ENCODE measurements around the gene ADGRG2.

Gene ADGRG2

DNA sequence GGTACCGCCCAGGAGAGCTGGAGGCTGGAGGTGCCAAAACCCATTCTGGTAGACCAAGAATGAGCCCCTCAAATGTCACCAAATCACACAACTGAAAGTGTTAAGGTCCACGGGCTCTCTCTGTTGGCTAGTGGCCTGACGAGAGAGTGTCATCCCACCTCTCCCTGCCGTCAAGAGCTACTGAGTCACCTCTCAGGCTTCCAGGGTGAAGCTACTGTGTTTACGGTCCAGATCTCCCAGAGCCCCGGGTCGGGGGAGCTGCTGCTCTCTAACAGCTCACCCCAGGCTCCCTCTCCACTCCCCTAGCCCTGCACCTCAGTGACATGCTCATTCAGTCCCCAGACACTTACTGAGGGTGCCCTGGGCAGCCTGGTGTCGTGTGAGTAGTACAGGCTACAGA, 59.2 kb downstream of the ADGRG2 start:
- no peak for TF ChIP-seq ZFX (IDR thresholded peaks at IDR 0.05)
- TF ChIP-seq, protein P1, sequence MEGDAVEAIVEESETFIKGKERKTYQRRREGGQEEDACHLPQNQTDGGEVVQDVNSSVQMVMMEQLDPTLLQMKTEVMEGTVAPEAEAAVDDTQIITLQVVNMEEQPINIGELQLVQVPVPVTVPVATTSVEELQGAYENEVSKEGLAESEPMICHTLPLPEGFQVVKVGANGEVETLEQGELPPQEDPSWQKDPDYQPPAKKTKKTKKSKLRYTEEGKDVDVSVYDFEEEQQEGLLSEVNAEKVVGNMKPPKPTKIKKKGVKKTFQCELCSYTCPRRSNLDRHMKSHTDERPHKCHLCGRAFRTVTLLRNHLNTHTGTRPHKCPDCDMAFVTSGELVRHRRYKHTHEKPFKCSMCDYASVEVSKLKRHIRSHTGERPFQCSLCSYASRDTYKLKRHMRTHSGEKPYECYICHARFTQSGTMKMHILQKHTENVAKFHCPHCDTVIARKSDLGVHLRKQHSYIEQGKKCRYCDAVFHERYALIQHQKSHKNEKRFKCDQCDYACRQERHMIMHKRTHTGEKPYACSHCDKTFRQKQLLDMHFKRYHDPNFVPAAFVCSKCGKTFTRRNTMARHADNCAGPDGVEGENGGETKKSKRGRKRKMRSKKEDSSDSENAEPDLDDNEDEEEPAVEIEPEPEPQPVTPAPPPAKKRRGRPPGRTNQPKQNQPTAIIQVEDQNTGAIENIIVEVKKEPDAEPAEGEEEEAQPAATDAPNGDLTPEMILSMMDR (conservative IDR thresholded peaks at IDR 0.05): no peak
- no peak overlapping the region for H3K27ac ChIP-seq

DNA sequence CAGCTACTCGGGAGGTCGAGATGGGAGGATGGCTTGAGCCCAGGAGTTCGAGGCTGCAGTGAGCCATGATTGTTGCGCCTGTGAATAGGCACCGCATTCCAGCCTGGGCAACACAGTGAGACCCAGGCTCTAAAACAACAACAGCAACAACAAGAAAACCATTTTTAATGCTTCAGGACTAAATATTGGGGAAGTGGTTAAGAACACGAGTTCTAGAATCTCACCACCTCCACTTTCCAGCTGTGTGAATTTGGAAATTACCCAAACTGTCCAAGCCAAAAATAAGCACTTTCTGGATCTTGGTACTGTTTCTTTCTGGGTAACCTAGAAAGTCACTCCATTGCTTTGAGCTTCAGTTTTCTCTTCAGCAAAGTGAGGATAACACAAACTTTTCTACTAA, 63.2 kb downstream of the ADGRG2 start:
- H3K27ac ChIP-seq: no peak overlapping the region
- TF ChIP-seq, protein P1 (conservative IDR thresholded peaks at IDR 0.05): no peak
- TF ChIP-seq ZFX (IDR thresholded peaks at IDR 0.05): no peak

DNA sequence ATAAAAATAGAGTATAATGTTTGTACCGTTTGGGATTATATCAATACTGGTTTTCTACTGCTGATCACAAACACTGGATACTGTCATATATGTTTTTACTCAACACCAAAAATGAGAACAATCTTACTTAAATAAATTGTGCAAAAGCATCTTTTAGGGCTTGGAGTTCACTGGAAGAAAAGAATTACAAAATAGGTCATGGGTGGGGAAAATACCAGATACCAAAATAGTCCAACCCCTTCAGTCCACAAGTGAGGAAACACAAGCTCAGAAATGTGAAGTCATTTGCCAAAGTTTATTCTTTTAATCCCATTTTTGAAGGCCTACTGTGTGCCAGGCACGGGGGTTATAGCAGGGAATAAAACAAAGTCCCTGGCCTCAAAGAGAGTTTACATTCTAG, 64.4 kb downstream of the ADGRG2 start:
- H3K27ac ChIP-seq: no peak overlapping the region
- TF ChIP-seq ZFX (IDR thresholded peaks at IDR 0.05): no peak

DNA sequence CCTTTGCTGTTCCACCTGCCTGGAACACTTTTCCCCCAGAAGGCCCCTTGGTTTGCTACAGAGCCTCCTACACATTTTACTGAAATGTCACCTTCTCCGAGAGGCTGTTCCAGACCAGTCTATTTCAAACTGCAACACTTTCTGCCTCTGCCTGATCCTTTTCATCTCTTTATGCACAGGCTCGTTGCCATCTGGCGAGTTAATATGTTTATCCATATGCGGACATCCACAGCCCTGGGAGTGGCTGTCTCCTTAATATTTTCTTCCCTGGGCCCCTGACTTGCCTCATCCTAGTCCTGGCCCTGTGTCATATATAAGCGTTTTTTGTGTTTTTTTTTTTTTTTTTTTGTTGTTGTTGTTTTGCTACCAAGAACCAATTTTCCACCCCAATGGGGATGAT, 73.2 kb downstream of the ADGRG2 start:
- H3K27ac ChIP-seq: no peak overlapping the region
- TF ChIP-seq, protein P1 (conservative IDR thresholded peaks at IDR 0.05): no peak
- no peak for TF ChIP-seq ZFX (IDR thresholded peaks at IDR 0.05)

DNA sequence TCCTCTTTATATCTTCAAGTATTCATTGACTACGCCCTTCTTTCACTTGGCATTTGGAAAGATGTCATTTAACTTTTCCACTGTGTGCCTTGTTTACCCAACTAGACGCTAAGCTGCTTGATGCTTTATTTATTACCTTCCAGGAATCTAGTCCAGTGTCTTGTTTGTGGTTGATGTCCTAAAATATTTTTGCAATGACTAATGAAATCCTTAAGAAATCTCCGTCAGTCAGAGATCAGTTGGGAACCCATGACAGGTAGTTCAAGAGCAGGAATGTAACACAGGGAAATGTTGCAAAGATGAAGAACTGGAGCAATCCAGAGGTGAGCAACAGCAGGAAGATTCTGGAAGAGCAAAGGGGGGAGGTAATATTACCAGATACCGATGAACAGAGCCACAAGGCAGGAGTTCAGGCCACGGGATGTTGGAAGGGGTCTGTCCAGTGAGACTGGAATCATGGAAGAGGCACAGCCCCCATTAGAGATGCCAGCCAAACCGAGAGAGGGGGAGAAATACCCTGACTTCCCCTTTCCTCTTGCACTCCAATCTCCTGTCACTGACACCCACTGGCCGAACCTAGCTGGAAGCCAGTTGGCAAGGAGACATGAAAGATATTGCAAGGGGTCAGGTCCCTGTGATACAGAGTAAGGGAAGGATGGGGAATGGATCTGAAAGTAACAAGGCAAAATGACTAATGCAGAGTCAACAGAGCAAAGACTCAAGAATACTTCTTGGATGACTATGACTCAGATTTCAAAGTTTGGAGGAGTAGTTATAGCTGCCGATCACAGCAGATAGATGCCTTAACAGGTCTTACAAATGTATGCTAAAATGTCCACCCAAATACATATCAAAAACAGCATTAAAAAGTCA, 75.7 kb downstream of the ADGRG2 start:
- no peak for TF ChIP-seq ZFX (IDR thresholded peaks at IDR 0.05)
- TF ChIP-seq, protein P1 (conservative IDR thresholded peaks at IDR 0.05): no peak
- no peak overlapping the region for H3K27ac ChIP-seq

DNA sequence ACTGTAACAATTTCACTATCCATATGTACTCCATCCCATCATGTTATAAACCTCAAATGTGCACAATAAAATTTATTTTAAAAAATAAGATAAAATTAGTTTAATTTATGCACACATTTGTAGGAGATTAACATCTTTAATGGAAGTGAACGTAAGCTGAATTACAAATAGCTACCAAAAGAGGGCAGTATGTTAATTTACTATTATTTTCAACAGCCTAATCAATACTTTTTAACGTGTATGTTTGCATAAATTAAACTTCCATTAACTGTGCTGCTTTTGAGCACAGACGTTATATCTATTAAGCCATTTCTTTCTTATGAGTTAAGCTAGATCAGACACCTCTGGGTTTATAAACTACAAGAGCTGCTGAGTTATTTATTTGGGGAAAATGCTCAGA, 81.9 kb downstream of the ADGRG2 start:
- no peak overlapping the region for H3K27ac ChIP-seq
- no peak for TF ChIP-seq ZFX (IDR thresholded peaks at IDR 0.05)
- TF ChIP-seq, protein P1 (conservative IDR thresholded peaks at IDR 0.05): peak; percentile 51

DNA sequence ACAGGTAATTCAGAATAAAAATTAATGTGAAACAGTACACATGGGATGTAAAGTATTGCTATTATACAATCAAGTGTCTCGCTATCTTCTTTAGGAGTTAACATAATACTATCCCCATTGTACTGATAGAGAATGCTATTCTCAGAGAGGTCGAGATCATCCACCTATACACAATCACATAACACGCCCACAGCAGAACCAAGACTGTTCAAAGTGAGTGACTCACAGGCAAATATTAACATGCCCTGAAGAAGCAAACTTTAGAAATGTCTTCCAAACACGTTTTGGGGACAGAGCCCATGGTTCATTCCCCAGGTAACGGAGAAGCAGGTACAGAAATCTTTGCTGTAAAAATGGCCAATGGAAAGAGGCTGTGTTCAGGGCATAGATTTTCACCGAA, 88.2 kb downstream of the ADGRG2 start:
- H3K27ac ChIP-seq: no peak overlapping the region
- TF ChIP-seq ZFX (IDR thresholded peaks at IDR 0.05): no peak
- TF ChIP-seq, protein P1 (conservative IDR thresholded peaks at IDR 0.05): no peak

DNA sequence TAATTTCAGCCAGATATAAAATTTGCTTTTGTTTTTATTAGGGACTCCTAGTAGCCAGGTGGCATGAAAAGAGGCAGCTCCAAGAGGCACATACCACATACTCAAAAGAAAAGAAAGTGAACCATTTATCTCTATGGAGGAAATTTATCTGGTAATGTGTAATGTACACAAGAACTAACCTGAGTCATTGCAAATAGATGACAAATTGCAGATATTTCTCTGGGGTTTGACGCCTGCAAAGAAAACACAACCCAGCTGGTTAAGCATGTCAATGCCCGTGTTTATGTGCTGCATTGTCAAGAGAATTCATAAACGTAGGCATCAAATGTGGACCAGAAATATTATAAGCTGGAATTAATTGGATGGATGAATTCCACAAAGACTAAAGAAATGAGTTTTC, 91.5 kb downstream of the ADGRG2 start:
- TF ChIP-seq ZFX (IDR thresholded peaks at IDR 0.05): no peak
- TF ChIP-seq, protein P1 (conservative IDR thresholded peaks at IDR 0.05): no peak
- no peak overlapping the region for H3K27ac ChIP-seq

All from C4-2B (cell line).